ENCODE data around the gene STUM.
A peak's percentile ranks its signal among the peaks of the same experiment; 100 is the strongest.

Gene STUM

GRCh38 chr1:226534098-226534497 is 14.5 kb upstream of the STUM start:
- DNase-seq = no peak

GRCh38 chr1:226534645-226535044 is 13.9 kb upstream of the STUM start:
- no peak for DNase-seq

GRCh38 chr1:226535666-226536065 is 12.9 kb upstream of the STUM start:
- no peak for DNase-seq

GRCh38 chr1:226541231-226541630 is 7.3 kb upstream of the STUM start:
- no peak for DNase-seq

GRCh38 chr1:226541631-226542622 is 6.6 kb upstream of the STUM start:
- no peak for DNase-seq

- no peak for DNase-seq
Measured at GRCh38 chr1:226542623-226543103, 5.9 kb upstream of the STUM start.

- no peak for DNase-seq
Measured at GRCh38 chr1:226545836-226546596, 2.5 kb upstream of the STUM start.

- no peak for DNase-seq
Measured at GRCh38 chr1:226546926-226547325, 1.6 kb upstream of the STUM start.

GRCh38 chr1:226547754-226548191 is 791 bp upstream of the STUM start:
- DNase-seq = peak; percentile 93 to 96

GRCh38 chr1:226549094-226549936 is 751 bp downstream of the STUM start:
- DNase-seq = peak in 1 of 2 experiments; percentile 18

GRCh38 chr1:226549937-226550671 is 1.5 kb downstream of the STUM start:
- DNase-seq = peak; percentile 18 to 30

- DNase-seq = no peak
Measured at GRCh38 chr1:226550672-226551041, 2.1 kb downstream of the STUM start.

GRCh38 chr1:226551299-226551698 is 2.7 kb downstream of the STUM start:
- no peak for DNase-seq

GRCh38 chr1:226552061-226552460 is 3.5 kb downstream of the STUM start:
- DNase-seq = no peak

- DNase-seq = no peak
Measured at GRCh38 chr1:226553266-226553923, 4.8 kb downstream of the STUM start.

- no peak for DNase-seq
Measured at GRCh38 chr1:226553924-226554282, 5.3 kb downstream of the STUM start.

GRCh38 chr1:226555092-226555491 is 6.5 kb downstream of the STUM start:
- no peak for DNase-seq

- DNase-seq = no peak
Measured at GRCh38 chr1:226557424-226557823, 8.9 kb downstream of the STUM start.

GRCh38 chr1:226558036-226558650 is 9.6 kb downstream of the STUM start:
- no peak for DNase-seq

GRCh38 chr1:226560243-226560642 is 11.7 kb downstream of the STUM start:
- no peak for DNase-seq

- DNase-seq = no peak
Measured at GRCh38 chr1:226562989-226563388, 14.4 kb downstream of the STUM start.

Data from Kasumi-1 (cell line).